Activated T-helper 9 cell treated with anti-CD3 and anti-CD28 coated beads, Interleukin-2, amount 50 U/mL, for 16 hours (primary cell): ENCODE results near the gene POT1.

Experiments
- DNase-seq: peaks from one replicate; pipeline ENCODE4 v3.0.0-alpha.2; 2020; ENCODE audit warnings: low read depth

Gene POT1

GRCh38 chr7:124912972-124913371, 16.7 kb downstream of the POT1 start:
- no peak for DNase-seq

- no peak for DNase-seq
Observed at GRCh38 chr7:124909808-124910207, 19.8 kb downstream of the POT1 start.

GRCh38 chr7:124908259-124908658, 21.4 kb downstream of the POT1 start:
- DNase-seq: no peak

- DNase-seq: no peak
Observed at GRCh38 chr7:124907490-124907889, 22.1 kb downstream of the POT1 start.

- no peak for DNase-seq
Observed at GRCh38 chr7:124898531-124898930, 31.1 kb downstream of the POT1 start.

GRCh38 chr7:124896001-124896400, 33.6 kb downstream of the POT1 start:
- DNase-seq: no peak

- DNase-seq: no peak
Observed at GRCh38 chr7:124893140-124893827, 36.3 kb downstream of the POT1 start.

GRCh38 chr7:124887247-124887646, 42.4 kb downstream of the POT1 start:
- no peak for DNase-seq

GRCh38 chr7:124881981-124882380, 47.6 kb downstream of the POT1 start:
- no peak for DNase-seq

GRCh38 chr7:124879771-124880170, 49.9 kb downstream of the POT1 start:
- no peak for DNase-seq

- DNase-seq: no peak
Observed at GRCh38 chr7:124879103-124879502, 50.5 kb downstream of the POT1 start.

- DNase-seq: no peak
Observed at GRCh38 chr7:124874644-124875163, 54.9 kb downstream of the POT1 start.

GRCh38 chr7:124857672-124858235, 71.9 kb downstream of the POT1 start:
- no peak for DNase-seq

- DNase-seq: no peak
Observed at GRCh38 chr7:124856299-124856888, 73.2 kb downstream of the POT1 start.

GRCh38 chr7:124843336-124843735, 86.3 kb downstream of the POT1 start:
- DNase-seq: no peak

GRCh38 chr7:124840435-124840834, 89.2 kb downstream of the POT1 start:
- no peak for DNase-seq

- DNase-seq: no peak
Observed at GRCh38 chr7:124839687-124840086, 89.9 kb downstream of the POT1 start.

GRCh38 chr7:124836173-124836572, 93.5 kb downstream of the POT1 start:
- DNase-seq: no peak

GRCh38 chr7:124818807-124819206, 110.8 kb downstream of the POT1 start:
- no peak for DNase-seq

GRCh38 chr7:124813994-124814798, 115.4 kb downstream of the POT1 start:
- no peak for DNase-seq

- DNase-seq: no peak
Observed at GRCh38 chr7:124812764-124813163, 116.9 kb downstream of the POT1 start.

GRCh38 chr7:124811341-124811740, 118.3 kb downstream of the POT1 start:
- no peak for DNase-seq

- no peak for DNase-seq
Observed at GRCh38 chr7:124810605-124811004, 119.0 kb downstream of the POT1 start.
